Cardiac muscle cell (in vitro differentiated cells and primary cell): Measurements from ENCODE around the gene FBXL22. TPM values are rescaled to one million over a fixed set of nuclear protein-coding genes. Genes with fewer than 3 reads are reported as not detected.

ENCODE experiments used
- DNase-seq, 2 donors: peaks; one replicate each; pipeline versions ENCODE4 v3.0.0 to v3.0.0-alpha.2; 2010 to 2017; ENCODE audit warnings: low read depth in 1 of 2, low spot score in 1 of 2
- H3K27ac ChIP-seq: fragments of 200-600 bp; sonication (generic); 2 replicates; pipeline ENCODE4 v1.5.1; 2016
- H3K27me3 ChIP-seq: fragments of 200-600 bp; sonication (generic); 2 replicates; pipeline ENCODE4 v1.6.0; 2016; ENCODE audit warnings: control low read depth
- H3K36me3 ChIP-seq: fragments of 200-600 bp; sonication (generic); 2 replicates; pipeline ENCODE4 v1.5.1; 2016; ENCODE audit warnings: control low read depth
- H3K4me1 ChIP-seq: fragments of 200-600 bp; sonication (generic); 2 replicates; pipeline ENCODE4 v1.8.1; 2017; ENCODE audit warnings: low read depth, mild to moderate bottlenecking, mixed run types
- H3K4me3 ChIP-seq: fragments of 200-600 bp; sonication (generic); 2 replicates; pipeline ENCODE4 v1.5.1; 2016; ENCODE audit warnings: mild to moderate bottlenecking
- H3K9me3 ChIP-seq: fragments of 200-600 bp; sonication (generic); 2 replicates; pipeline ENCODE4 v1.5.1; 2017; ENCODE audit warnings: low read depth, mild to moderate bottlenecking, control low read depth
- polyA plus RNA-seq: library from polyadenylated mRNA; unstranded; fragments of >200 nt; fragmentation: Nextera tagmentation; extraction: Ambion mirVana; gene quantifications from 2 replicates; pipeline ENCODE4 v1.2.1, GENCODE V29; 2016
- total RNA-seq: library from RNA; depleted of rRNA; stranded (reverse); fragments of >200 nt; gene quantifications from 2 replicates; pipeline ENCODE4 v1.2.3, GENCODE V29; 2016
- TF ChIP-seq, protein P1 (sequence below): IDR thresholded peaks from 2 replicates; pipeline ENCODE4 v1.5.1; 2012; ENCODE audit warnings: low read depth, mild to moderate bottlenecking, low read length

Gene FBXL22
- total and polyA plus RNA-seq, 2 experiments from 2014 or later: 14.4 to 26.5 TPM

DNA sequence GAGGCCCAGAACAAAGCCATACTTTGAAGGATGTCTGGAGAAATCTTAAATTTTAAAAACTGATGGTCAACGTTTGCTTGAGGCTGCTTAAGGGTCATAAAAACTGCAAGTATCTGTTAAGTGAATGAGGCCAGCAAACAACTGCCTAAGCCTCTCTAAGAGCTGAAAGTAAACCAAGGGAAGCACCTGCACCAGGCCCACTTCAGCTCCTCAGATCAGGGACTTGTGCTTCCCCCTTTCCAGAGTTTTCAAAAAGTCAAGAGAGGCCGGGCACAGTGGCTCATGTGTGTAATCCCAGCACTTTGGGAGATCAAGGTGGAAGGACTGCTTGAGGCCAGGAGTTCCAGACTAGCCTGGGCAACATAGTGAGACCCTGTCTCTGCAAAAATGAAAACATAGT lies 9.1 kb downstream of the FBXL22 start:
- peaks cover 3% of the 10 kb centered on the region for H3K36me3 ChIP-seq
- H3K27ac ChIP-seq: no peak overlapping the region
- peaks cover 8% of the 10 kb centered on the region for H3K27me3 ChIP-seq
- H3K4me3 ChIP-seq: no peak overlapping the region
- no peak for DNase-seq
- no peaks in the 10 kb centered on the region for H3K9me3 ChIP-seq
- TF ChIP-seq, protein P1, sequence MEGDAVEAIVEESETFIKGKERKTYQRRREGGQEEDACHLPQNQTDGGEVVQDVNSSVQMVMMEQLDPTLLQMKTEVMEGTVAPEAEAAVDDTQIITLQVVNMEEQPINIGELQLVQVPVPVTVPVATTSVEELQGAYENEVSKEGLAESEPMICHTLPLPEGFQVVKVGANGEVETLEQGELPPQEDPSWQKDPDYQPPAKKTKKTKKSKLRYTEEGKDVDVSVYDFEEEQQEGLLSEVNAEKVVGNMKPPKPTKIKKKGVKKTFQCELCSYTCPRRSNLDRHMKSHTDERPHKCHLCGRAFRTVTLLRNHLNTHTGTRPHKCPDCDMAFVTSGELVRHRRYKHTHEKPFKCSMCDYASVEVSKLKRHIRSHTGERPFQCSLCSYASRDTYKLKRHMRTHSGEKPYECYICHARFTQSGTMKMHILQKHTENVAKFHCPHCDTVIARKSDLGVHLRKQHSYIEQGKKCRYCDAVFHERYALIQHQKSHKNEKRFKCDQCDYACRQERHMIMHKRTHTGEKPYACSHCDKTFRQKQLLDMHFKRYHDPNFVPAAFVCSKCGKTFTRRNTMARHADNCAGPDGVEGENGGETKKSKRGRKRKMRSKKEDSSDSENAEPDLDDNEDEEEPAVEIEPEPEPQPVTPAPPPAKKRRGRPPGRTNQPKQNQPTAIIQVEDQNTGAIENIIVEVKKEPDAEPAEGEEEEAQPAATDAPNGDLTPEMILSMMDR: no peak
- H3K4me1 ChIP-seq: peaks cover 10% of the 10 kb centered on the region

- H3K4me3 ChIP-seq: no peak overlapping the region
- TF ChIP-seq, protein P1: no peak
- DNase-seq: no peak
- H3K36me3 ChIP-seq: peaks cover 7% of the 10 kb centered on the region
- no peaks in the 10 kb centered on the region for H3K9me3 ChIP-seq
- H3K4me1 ChIP-seq: peaks cover 4% of the 10 kb centered on the region
- no peak overlapping the region for H3K27ac ChIP-seq
- no peaks in the 10 kb centered on the region for H3K27me3 ChIP-seq
Measured at GRCh38 chr15:63608989-63609388, 11.8 kb downstream of the FBXL22 start.

DNA sequence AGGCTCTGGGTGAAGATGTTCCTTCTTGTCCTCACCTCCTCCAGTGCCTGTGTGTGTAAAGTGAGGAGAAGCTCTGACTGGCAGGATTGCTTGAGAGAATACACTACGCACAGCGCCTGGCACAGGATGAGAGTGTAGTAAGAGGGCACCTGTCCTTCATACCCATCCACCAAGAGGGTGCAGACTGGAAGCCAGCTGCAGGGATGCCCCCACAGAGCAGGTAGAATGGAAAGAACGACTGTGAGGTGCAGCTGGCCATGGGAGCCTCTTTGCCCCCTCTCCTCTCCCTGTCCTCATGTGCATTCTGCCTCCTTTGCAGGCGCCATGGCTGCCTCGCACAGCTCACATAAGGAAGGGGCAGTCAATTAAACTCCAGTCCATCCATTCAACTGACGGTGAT lies 12.3 kb downstream of the FBXL22 start:
- Histone ChIP-seq H3K27me3 (no peaks in the 10 kb centered on the region), H3K36me3 (peaks cover 7% of the 10 kb centered on the region), H3K9me3 (no peaks in the 10 kb centered on the region), H3K4me3 (no peak overlapping the region), H3K4me1 (peaks cover 4% of the 10 kb centered on the region), H3K27ac (no peak overlapping the region)
- no peak for DNase-seq
- TF ChIP-seq, protein P1: no peak

- no peaks in the 10 kb centered on the region for H3K27me3 ChIP-seq
- H3K4me1 ChIP-seq: peaks cover 4% of the 10 kb centered on the region
- TF ChIP-seq, protein P1: peak; percentile 83
- H3K36me3 ChIP-seq: peaks cover 9% of the 10 kb centered on the region
- peak; percentile 66 to 82 for DNase-seq
- H3K27ac ChIP-seq: peak overlapping the region; percentile 46
- no peaks in the 10 kb centered on the region for H3K9me3 ChIP-seq
- H3K4me3 ChIP-seq: no peak overlapping the region
Measured at GRCh38 chr15:63610209-63610841, 13.1 kb downstream of the FBXL22 start.

GRCh38 chr15:63611177-63611576 lies 14.0 kb downstream of the FBXL22 start:
- H3K27ac ChIP-seq: peak overlapping the region; percentile 46
- no peak for DNase-seq
- no peak overlapping the region for H3K4me3 ChIP-seq
- TF ChIP-seq, protein P1: no peak
- no peaks in the 10 kb centered on the region for H3K27me3 ChIP-seq
- H3K36me3 ChIP-seq: peaks cover 10% of the 10 kb centered on the region
- H3K9me3 ChIP-seq: no peaks in the 10 kb centered on the region
- peaks cover 4% of the 10 kb centered on the region for H3K4me1 ChIP-seq
